ENCODE measurements around the gene IGFL4. TPM values are rescaled to one million over a fixed set of nuclear protein-coding genes. Genes with fewer than 3 reads are reported as not detected.

The IGFL4 gene
- total RNA-seq, 1 donor from 2014 or later: 0.94 TPM

- ATAC-seq (no peak), DNase-seq (ENCODE audit: low spot score) (no peak)
- intact Hi-C loops (cut with DNase I): no loop called here
Measured at GRCh38 chr19:46025835-46026234, 15.0 kb downstream of the IGFL4 start.

DNA sequence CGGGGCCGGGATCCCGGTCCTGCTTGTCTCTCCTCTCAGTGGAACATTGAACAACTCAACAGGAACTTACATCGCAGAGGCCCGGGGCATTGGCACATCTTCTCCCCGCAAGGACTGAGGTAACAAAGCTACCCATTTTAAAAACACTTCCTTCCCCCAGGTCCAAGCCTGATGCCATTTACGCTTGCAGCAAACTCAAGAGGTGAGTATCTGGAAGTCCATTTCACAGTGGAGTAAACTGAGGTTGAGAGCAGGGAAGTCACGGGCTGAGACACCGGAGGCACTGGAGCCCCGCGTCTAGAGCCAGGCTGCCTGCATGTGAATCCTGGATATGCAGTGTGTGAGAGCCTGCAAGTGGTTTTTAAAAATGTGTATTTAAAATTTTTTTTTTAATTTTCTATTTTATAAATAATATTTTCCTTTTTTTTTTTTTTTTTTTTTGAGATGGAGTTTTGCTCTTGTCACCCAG, 17.5 kb downstream of the IGFL4 start:
- intact Hi-C loops (cut with DNase I): no loop called here
- DNase-seq (ENCODE audit: low spot score) (no peak), ATAC-seq (no peak)

GRCh38 chr19:46022431-46023310, 18.1 kb downstream of the IGFL4 start, which contains the start of gene PGLYRP1:
Gene PGLYRP1 (minus strand): TSS chr19:46023053. CDS start chr19:46023021, 32 bp downstream.
- intact Hi-C loops (cut with DNase I): no loop called here
- DNase-seq (ENCODE audit: low spot score) (no peak), ATAC-seq (peak; percentile 11)

DNA sequence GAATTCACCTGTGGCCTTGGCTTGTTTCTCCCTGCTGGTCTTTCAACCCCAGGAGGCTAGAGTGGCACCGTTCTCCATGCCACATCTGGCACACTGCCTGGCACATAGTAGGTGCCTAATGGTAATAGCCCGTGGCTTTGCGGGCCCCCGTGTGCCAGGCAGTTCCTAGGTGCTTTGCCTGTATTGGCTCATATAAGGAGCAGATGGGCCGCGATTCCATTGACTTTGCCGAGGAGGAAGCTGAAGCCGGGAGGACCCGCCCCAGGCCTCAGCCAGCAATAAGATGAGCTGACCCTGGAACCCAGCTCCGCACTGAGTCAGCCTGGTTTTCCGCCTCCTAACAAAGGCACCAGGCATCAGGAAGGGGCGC, 18.8 kb downstream of the IGFL4 start:
- ATAC-seq: no peak
- intact Hi-C loops (cut with DNase I): no loop called here
- no peak for DNase-seq (ENCODE audit: low spot score)

DNA sequence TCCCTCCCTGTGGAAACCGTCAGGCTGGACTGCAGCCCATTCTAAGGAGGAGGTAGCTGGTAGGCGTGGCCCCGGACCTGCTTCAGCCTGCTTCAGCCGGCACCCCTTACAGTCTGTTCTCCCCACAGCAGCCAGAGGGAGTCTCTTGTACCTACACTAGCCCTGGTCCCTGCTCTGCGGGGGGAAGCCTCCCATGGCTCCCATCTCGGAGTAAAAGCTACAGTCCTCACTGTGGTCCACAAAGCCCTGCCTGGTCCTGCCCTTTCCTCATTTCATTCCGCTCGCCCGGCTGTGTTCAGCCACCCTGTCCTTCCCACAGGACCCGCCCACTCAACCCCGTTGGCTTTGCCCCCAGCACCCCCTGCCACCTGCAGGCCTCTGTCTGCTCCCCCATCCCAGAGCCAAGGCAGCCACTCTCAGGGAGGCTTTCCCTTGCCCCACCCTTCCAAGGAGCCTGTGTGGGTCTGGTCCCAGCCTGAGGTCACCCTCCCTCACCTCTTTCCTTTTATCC, 19.2 kb downstream of the IGFL4 start:
- DNase-seq (ENCODE audit: low spot score) (no peak), ATAC-seq (no peak)
- intact Hi-C loops (cut with DNase I): no loop called here

GRCh38 chr19:46020819-46021125, 20.0 kb downstream of the IGFL4 start:
- no peak for DNase-seq (ENCODE audit: low spot score)
- intact Hi-C loops (cut with DNase I): no loop called here
- no peak for ATAC-seq

DNA sequence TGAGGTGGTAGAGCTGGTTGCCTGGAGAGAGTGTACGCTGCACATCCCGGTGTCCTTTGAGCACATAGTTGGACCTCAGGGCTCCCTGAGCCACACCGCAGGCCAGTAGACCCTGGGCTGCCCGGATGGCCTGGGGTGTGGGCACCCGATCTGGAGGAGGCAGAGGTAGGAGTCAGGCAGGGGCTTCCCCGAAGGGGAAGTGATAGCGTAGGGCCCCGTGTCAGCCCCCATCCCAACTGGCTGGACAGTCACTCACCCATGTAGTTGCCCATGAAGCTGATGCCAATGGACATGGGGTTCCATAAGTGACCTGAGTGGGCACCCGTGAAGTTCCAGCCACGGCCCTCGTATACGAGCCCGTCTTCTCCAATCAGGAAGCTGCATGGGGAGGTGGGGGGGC, 21.5 kb downstream of the IGFL4 start:
- intact Hi-C loops (cut with DNase I): no loop called here
- no peak for DNase-seq (ENCODE audit: low spot score)
- no peak for ATAC-seq

GRCh38 chr19:46018729-46019251, 22.0 kb downstream of the IGFL4 start:
- peak; percentile 53 for DNase-seq (ENCODE audit: low spot score)
- ATAC-seq: no peak
- intact Hi-C loops (cut with DNase I): no loop called here

GRCh38 chr19:46017874-46018675, 22.7 kb downstream of the IGFL4 start:
- intact Hi-C loops (cut with DNase I): no loop called here
- peak; percentile 52 for DNase-seq (ENCODE audit: low spot score)
- ATAC-seq: no peak

DNA sequence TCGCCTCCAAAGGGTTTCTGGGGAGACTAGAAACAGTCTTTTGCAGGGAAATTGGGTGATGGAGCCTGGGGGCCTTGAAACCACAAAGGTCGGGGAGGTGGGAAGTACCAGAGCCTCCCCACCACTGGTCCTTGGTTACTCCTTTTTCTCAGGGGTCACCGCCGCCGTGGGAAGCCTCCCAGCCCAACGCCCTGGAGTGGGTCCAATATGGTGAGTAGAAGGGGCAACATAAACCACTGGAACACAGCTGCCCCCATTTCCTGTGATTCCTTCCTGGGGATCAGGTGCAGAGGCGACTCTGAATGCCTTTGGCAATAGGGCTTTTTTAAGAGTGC, 23.7 kb downstream of the IGFL4 start:
- ATAC-seq (peak; percentile 23), DNase-seq (ENCODE audit: low spot score) (no peak)
- intact Hi-C loops (cut with DNase I): no loop called here

- DNase-seq (ENCODE audit: low spot score): peak; percentile 90
- intact Hi-C loops (cut with DNase I): no loop called here
- ATAC-seq: peak; percentile 88
Measured at GRCh38 chr19:46016426-46017094, 24.2 kb downstream of the IGFL4 start.

DNA sequence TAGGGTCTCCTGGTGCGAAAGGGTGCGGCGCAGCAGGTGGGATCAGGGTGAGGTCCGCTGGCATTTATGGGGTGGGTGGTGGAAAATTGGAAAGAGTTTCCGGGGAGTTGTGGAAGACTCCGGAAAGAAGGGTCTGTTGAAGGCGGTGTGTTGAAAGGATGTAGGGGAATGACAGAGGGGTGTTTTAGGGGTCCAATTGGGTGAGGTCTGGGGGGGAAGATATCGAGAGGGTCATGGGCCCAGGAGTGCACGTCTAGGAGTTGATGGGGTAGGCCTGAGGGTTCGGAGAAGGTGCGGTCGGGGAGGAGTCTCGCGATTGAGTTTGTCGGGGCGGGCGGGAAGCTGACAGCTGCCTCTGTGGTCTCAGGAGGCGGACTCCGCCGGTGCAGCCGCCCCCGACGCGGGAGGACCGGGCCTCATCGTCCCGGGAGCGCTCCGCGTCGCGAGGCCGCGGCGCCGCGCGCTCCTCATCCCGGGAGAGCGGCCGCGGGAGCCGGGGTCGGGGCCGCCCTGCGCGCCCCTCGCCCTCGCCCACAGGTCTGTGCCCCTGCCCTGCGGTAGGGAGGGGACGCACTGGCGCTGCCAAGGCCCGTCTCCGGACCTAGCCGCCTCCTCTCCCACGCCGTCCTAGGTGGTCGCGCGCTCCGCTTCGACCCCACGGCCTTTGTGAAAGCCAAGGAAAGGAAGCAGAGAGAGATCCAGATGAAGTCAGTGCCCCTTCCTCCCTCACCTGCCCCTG, 24.9 kb downstream of the IGFL4 start:
- DNase-seq (ENCODE audit: low spot score): no peak
- intact Hi-C loops (cut with DNase I): no loop called here
- no peak for ATAC-seq

GRCh38 chr19:46014941-46015686, 25.7 kb downstream of the IGFL4 start:
- peak; percentile 44 for ATAC-seq
- intact Hi-C loops (cut with DNase I): no loop called here
- DNase-seq (ENCODE audit: low spot score): no peak

DNA sequence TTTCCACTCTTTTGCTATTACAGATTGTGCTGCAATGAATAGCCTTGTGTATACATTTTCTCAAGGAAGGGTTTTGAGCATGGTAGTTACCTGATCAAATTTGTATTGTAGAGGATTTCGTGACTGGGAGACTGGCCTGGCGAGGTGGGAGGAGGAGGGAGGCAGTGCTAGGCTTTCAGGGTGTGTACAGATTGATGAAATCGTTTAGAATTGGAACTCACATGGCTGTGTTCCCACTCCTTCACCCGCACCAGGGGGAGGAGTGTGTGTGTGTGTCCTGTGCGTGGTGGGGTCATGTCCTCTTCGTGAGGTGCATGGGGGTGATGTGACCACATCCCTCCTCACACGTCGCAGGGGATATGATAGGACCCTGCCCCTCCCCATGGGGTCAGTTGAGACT, 26.3 kb downstream of the IGFL4 start:
- DNase-seq (ENCODE audit: low spot score): no peak
- intact Hi-C loops (cut with DNase I): no loop called here
- ATAC-seq: no peak

- DNase-seq (ENCODE audit: low spot score): no peak
- intact Hi-C loops (cut with DNase I): no loop called here
- peak; percentile 75 for ATAC-seq
Measured at GRCh38 chr19:46009530-46010510, 31.0 kb downstream of the IGFL4 start.

GRCh38 chr19:46006411-46006810, 34.4 kb downstream of the IGFL4 start:
- intact Hi-C loops (cut with DNase I): no loop called here
- no peak for DNase-seq (ENCODE audit: low spot score)
- ATAC-seq: no peak

DNA sequence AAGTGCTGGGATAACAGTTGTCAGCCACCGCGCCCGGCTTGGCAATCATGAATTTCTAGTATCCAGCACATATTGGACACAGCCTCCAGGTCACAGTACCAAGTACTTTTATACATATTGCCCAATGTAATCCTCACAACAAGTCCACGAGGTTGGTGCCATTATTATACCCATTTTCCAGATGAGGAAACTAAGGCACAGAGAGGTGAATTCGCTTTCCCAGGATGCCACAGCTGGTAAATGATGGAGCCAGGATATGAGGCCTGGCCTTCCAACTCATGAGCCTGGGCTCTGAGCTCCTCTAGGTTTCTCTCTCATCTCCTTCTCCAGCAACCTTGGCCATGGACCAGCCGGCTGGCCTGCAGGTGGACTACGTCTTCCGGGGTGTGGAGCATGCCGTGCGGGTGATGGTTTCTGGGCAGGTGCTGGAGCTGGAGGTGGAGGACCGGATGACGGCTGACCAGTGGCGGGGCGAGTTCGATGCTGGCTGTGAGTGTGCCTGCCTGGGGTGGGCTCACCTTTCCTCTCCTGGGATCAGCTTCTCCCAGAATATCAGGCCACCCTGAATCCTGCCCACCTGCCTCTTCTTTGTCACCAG, 38.0 kb downstream of the IGFL4 start:
- intact Hi-C loops (cut with DNase I): no loop called here
- no peak for DNase-seq (ENCODE audit: low spot score)
- no peak for ATAC-seq

Measured in sciatic nerve (tissue), 2 donors.